ENCODE measurements around the gene ZDHHC12. TPM values are rescaled to one million over a fixed set of nuclear protein-coding genes. Genes with fewer than 3 reads are reported as not detected.

ZDHHC12 gene
- total and polyA plus RNA-seq, 2 of the 8 experiments (the other 6 are each of a cell fraction or from before 2014, with no cell fraction given): 35.0 to 93.8 TPM

DNA sequence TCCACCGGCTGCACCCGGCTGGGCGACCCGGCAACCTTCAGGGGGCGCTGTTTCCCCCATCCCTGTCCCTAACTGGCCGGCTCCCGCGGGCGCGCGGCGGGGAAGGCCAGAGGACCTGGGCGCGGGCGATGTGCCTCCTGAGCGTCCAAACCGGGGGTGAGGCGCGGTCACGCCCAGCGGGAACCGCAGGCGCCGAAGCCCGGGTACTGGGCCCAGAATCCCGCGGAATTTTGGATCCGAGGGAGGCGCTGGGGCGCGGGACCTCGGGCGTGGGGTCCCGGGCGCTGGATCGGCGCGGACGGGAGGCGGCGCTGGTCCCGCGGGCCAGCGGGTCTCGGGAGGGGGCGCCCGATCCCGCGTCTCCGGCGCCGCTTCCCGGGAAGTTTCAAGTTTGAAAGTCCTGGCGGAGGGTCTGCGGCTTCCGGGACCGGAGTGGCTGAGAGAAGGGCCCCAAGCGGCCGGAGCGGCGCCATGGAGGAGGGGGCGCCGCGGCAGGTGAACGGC is 21.4 kb downstream of the ZDHHC12 start, which contains the start of gene PKN3 (continued):
- TF ChIP-seq GABPA (IDR thresholded peaks at IDR 0.05; ENCODE audit: borderline replicate concordance, insufficient read depth, low read length) (peak; percentile 20; the same call in 1 of the 2 replicates), CTBP2 (IDR thresholded peaks at IDR 0.05; ENCODE audit: borderline replicate concordance, insufficient read depth, insufficient read length, low read length) (no peak)

All from H1 (cell line).